ENCODE measurements around the gene UGT2A2.

Gene UGT2A2

GRCh38 chr4:69577245-69577644, 62.2 kb downstream of the UGT2A2 start:
- no peak for DNase-seq (ENCODE audit: insufficient read length, low spot score)

GRCh38 chr4:69576251-69576877, 63.1 kb downstream of the UGT2A2 start:
- no peak for DNase-seq (ENCODE audit: insufficient read length, low spot score)
- FAIRE-seq, result no peak

More at GRCh38 chr4:69577245-69577644, 62.2 kb downstream of the UGT2A2 start:
- FAIRE-seq, result no peak

- DNase-seq (ENCODE audit: insufficient read length, low spot score) (no peak), FAIRE-seq (no peak)
Measured at GRCh38 chr4:69568787-69569186, 70.7 kb downstream of the UGT2A2 start.

- no peak for DNase-seq (ENCODE audit: insufficient read length, low spot score)
Measured at GRCh38 chr4:69563424-69563823, 76.0 kb downstream of the UGT2A2 start.

GRCh38 chr4:69549651-69550050, 89.8 kb downstream of the UGT2A2 start:
- FAIRE-seq (no peak), DNase-seq (ENCODE audit: insufficient read length, low spot score) (no peak)

More at GRCh38 chr4:69563424-69563823, 76.0 kb downstream of the UGT2A2 start:
- no peak for FAIRE-seq

GRCh38 chr4:69546134-69546765, 93.2 kb downstream of the UGT2A2 start:
- DNase-seq (ENCODE audit: insufficient read length, low spot score), result no peak
- FAIRE-seq, result no peak
